HepG2 (cell line): Measurements from ENCODE around the gene COMMD4. TPM values are rescaled to one million over a fixed set of nuclear protein-coding genes. Genes with fewer than 3 reads are reported as not detected.

Experiments
- AHR ChIP-seq: IDR thresholded peaks from 2 replicates; pipeline ENCODE4 v1.6.1; 2018; ENCODE audit warnings: missing genetic modification reagents, missing compliant biosample characterization
- ARHGAP35 ChIP-seq: sonication (generic); formaldehyde crosslinking; IDR thresholded peaks from 2 replicates; pipeline ENCODE4 v1.9.0; 2022; ENCODE audit warnings: mild to moderate bottlenecking, inconsistent platforms, moderate library complexity, missing genetic modification reagents, borderline replicate concordance
- ARNT2 ChIP-seq: sonication (generic); formaldehyde crosslinking; IDR thresholded peaks from 2 replicates; pipeline ENCODE4 v1.8.0; 2022; ENCODE audit warnings: mild to moderate bottlenecking, low read depth, missing genetic modification reagents, moderate library complexity
- BORCS8-MEF2B ChIP-seq: sonication (generic); formaldehyde crosslinking; IDR thresholded peaks from 2 replicates; pipeline ENCODE4 v1.8.0; 2022; ENCODE audit warnings: mild to moderate bottlenecking, missing genetic modification reagents
- IKZF4 ChIP-seq: sonication (generic); formaldehyde crosslinking; IDR thresholded peaks from 2 replicates; pipeline ENCODE4 v1.5.1; 2020; ENCODE audit warnings: borderline replicate concordance, mild to moderate bottlenecking, low read depth, missing genetic modification reagents; ENCODE audit errors: not compliant biosample characterization
- KDM3A ChIP-seq: IDR thresholded peaks from 2 replicates; pipeline ENCODE4 v1.6.1; 2018; ENCODE audit warnings: low read depth, missing compliant biosample characterization
- KMT2B ChIP-seq: IDR thresholded peaks from 2 replicates; pipeline ENCODE4 v1.6.1; 2016; ENCODE audit warnings: missing genetic modification reagents, missing compliant biosample characterization
- MED1 ChIP-seq: sonication (generic); formaldehyde crosslinking; IDR thresholded peaks from 2 replicates; pipeline ENCODE4 v1.4.0; 2020; ENCODE audit warnings: missing genetic modification reagents
- NR1H2 ChIP-seq: sonication (generic); formaldehyde crosslinking; IDR thresholded peaks from 2 replicates; pipeline ENCODE4 v1.8.1; 2022; ENCODE audit warnings: low read depth, missing genetic modification reagents, borderline replicate concordance
- POGZ ChIP-seq: sonication (generic); formaldehyde crosslinking; IDR thresholded peaks from 2 replicates; pipeline ENCODE4 v1.4.0; 2020; ENCODE audit warnings: mild to moderate bottlenecking, missing genetic modification reagents
- REXO4 ChIP-seq: sonication (generic); formaldehyde crosslinking; IDR thresholded peaks from 2 replicates; pipeline ENCODE4 v1.8.0; 2022; ENCODE audit warnings: missing genetic modification reagents, mild to moderate bottlenecking, borderline replicate concordance
- RXRA ChIP-seq: sonication (generic); formaldehyde crosslinking; IDR thresholded peaks from 2 replicates; pipeline ENCODE4 v1.5.1; 2020; ENCODE audit warnings: missing genetic modification reagents
- SALL2 ChIP-seq: sonication (generic); formaldehyde crosslinking; IDR thresholded peaks from 2 replicates; pipeline ENCODE4 v1.8.1; 2023; ENCODE audit warnings: mild to moderate bottlenecking, missing genetic modification reagents, inconsistent platforms
- TEAD2 ChIP-seq: sonication (generic); formaldehyde crosslinking; IDR thresholded peaks from 2 replicates; pipeline ENCODE4 v1.9.0; 2021; ENCODE audit warnings: missing genetic modification reagents
- ZNF136 ChIP-seq: sonication (generic); formaldehyde crosslinking; IDR thresholded peaks from 2 replicates; pipeline ENCODE4 v1.8.1; 2022; ENCODE audit warnings: low read depth, mild to moderate bottlenecking, moderate library complexity, missing genetic modification reagents
- ZNF260 ChIP-seq: sonication (generic); formaldehyde crosslinking; IDR thresholded peaks from 2 replicates; pipeline ENCODE4 v1.4.0; 2020; ENCODE audit warnings: missing genetic modification reagents, low read depth, mild to moderate bottlenecking, borderline replicate concordance
- ZNF460 ChIP-seq: sonication (generic); formaldehyde crosslinking; IDR thresholded peaks from 2 replicates; pipeline ENCODE4 v1.5.1; 2020; ENCODE audit warnings: missing genetic modification reagents, mild to moderate bottlenecking, borderline replicate concordance
- ZNF510 ChIP-seq: sonication (generic); formaldehyde crosslinking; IDR thresholded peaks from 2 replicates; pipeline ENCODE4 v1.4.0; 2020; ENCODE audit warnings: low read depth, mild to moderate bottlenecking, missing genetic modification reagents
- polyA plus RNA-seq, 8 experiments: library from polyadenylated mRNA; depleted of rRNA in 3 of 8; stranded (reverse) in 7 of 8; unstranded in 1 of 8; fragments of >200 nt; fragmentation: Illumina TruSeq in 4 of 8; extraction: Trizol in 4 of 8; gene quantifications; 2 replicates each; pipeline versions ENCODE4 v1.2.1 to v1.2.3, GENCODE V29; 2011 to 2016; ENCODE audit warnings: low read depth in 4 of 8, missing spikeins in 1 of 8, mixed read lengths in 1 of 8; ENCODE audit not compliant: insufficient read depth in 1 of 8
- total RNA-seq, 5 experiments: library from RNA; depleted of rRNA; stranded (reverse); fragments of >200 nt; fragmentation: Illumina TruSeq; extraction: Trizol; gene quantifications; 2 replicates each; pipeline ENCODE4 v1.2.3, GENCODE V29; 2016; ENCODE audit warnings: low read depth in 1 of 5
- TF ChIP-seq, protein P1 (sequence below): sonication (generic); formaldehyde crosslinking; IDR thresholded peaks from 2 replicates; pipeline ENCODE4 v1.5.1; 2020; ENCODE audit warnings: mild to moderate bottlenecking, moderate library complexity, missing genetic modification reagents
- TF ChIP-seq, protein P2 (sequence below): sonication (generic); formaldehyde crosslinking; IDR thresholded peaks from 2 replicates; pipeline ENCODE4 v1.4.0; 2020; ENCODE audit warnings: missing genetic modification reagents, mild to moderate bottlenecking, borderline replicate concordance
- TF ChIP-seq, protein P3 (sequence below): sonication (generic); formaldehyde crosslinking; IDR thresholded peaks from 2 replicates; pipeline ENCODE4 v1.5.1; 2020; ENCODE audit warnings: missing genetic modification reagents, mild to moderate bottlenecking, borderline replicate concordance
- TF ChIP-seq, protein P4 (sequence below): sonication (generic); formaldehyde crosslinking; IDR thresholded peaks from 2 replicates; pipeline ENCODE4 v1.8.0; 2022; ENCODE audit warnings: mild to moderate bottlenecking, missing genetic modification reagents, moderate library complexity
- TF ChIP-seq, protein P5 (sequence below): IDR thresholded peaks from 2 replicates; pipeline ENCODE4 v1.6.1; 2016; ENCODE audit warnings: low read depth, borderline replicate concordance
- TF ChIP-seq, protein P6 (sequence below): sonication (generic); IDR thresholded peaks from 2 replicates; pipeline ENCODE4 v1.6.1; 2016; ENCODE audit warnings: low read depth, borderline replicate concordance

Gene COMMD4
- total and polyA plus RNA-seq, 2 of the 13 experiments (the other 11 are each of a cell fraction or from before 2014, with no cell fraction given): 45.8 to 89.9 TPM

DNA sequence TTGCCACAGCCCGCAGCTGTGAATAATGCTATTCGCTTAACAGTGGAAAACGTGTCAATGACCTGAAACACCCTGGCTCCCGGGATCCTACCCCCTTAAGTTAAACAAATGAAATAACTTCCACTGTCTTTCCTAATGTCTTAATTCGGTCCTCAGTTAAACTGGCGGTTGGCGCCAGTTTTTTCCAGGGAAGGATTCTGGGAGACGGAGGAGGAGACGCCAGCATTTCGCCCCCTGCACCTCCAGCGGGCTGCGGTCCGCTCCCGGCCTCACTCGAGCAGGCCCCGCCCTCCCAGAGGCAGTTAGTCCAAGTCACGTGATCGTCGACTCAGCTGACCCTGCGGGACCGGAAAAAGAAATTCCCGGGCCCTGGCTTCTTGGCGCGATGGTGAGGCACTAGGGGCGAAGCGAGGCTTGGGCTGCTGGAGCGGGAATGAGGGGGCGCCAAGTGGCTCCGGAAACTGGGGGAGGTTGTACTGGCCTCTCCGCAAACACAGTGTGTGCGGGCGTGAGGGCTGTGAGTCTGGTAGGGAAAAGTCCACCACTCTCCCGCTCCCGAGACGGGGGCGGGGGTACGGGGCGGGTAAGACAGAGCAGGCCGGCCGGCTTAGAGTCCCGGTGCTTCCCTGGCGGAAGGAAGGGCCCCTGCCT lies at the start of gene COMMD4 (continued):
- TF ChIP-seq NR1H2 (CRISPR knock-in tag) (no peak), ARNT2 (CRISPR knock-in tag) (peak; percentile 80), REXO4 (CRISPR knock-in tag) (0 out of 2 replicates have a peak, but pooled peaks have one; percentile 41), ZNF136 (no peak), KMT2B (CRISPR knock-in tag) (peak; percentile 92), ARHGAP35 (CRISPR knock-in tag) (0 out of 2 replicates have a peak, but pooled peaks have one; percentile 49), AHR (peak; percentile 30; the same call in 1 of the 2 replicates), RXRA (peak; percentile 82), KDM3A (CRISPR knock-in tag) (peak; percentile 92), MED1 (CRISPR knock-in tag) (peak; percentile 57), TEAD2 (no peak), ZNF460 (CRISPR knock-in tag) (no peak), ZNF510 (CRISPR knock-in tag) (peak; percentile 65; the same call in 1 of the 2 replicates), SALL2 (CRISPR knock-in tag) (peak; percentile 55; the same call in 1 of the 2 replicates), POGZ (CRISPR knock-in tag) (peak; percentile 73), IKZF4 (CRISPR knock-in tag) (peak; percentile 38), BORCS8-MEF2B (peak; percentile 72; the same call in 1 of the 2 replicates), ZNF260 (CRISPR knock-in tag) (no peak)
- TF ChIP-seq, protein P1, sequence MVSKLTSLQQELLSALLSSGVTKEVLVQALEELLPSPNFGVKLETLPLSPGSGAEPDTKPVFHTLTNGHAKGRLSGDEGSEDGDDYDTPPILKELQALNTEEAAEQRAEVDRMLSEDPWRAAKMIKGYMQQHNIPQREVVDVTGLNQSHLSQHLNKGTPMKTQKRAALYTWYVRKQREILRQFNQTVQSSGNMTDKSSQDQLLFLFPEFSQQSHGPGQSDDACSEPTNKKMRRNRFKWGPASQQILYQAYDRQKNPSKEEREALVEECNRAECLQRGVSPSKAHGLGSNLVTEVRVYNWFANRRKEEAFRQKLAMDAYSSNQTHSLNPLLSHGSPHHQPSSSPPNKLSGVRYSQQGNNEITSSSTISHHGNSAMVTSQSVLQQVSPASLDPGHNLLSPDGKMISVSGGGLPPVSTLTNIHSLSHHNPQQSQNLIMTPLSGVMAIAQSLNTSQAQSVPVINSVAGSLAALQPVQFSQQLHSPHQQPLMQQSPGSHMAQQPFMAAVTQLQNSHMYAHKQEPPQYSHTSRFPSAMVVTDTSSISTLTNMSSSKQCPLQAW (CRISPR knock-in tag): peak; percentile 91; the same call in 1 of the 2 replicates
- TF ChIP-seq, protein P2, sequence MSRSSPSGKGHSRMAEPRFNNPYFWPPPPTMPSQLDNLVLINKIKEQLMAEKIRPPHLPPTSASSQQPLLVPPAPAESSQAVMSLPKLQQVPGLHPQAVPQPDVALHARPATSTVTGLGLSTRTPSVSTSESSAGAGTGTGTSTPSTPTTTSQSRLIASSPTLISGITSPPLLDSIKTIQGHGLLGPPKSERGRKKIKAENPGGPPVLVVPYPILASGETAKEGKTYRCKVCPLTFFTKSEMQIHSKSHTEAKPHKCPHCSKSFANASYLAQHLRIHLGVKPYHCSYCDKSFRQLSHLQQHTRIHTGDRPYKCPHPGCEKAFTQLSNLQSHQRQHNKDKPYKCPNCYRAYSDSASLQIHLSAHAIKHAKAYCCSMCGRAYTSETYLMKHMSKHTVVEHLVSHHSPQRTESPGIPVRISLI (CRISPR knock-in tag): peak; percentile 52; the same call in 1 of the 2 replicates
- TF ChIP-seq, protein P3, sequence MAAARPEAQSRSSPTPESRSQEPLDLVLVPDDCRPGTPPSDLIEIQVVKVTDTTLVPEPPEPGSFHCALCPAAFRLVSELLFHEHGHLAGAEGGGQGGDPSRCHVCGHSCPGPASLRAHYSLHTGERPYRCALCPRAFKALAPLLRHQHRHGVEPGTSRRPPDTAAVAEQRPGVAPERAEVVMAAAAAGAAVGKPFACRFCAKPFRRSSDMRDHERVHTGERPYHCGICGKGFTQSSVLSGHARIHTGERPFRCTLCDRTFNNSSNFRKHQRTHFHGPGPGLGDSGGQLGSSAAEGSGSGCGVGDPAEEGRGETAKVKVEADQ (CRISPR knock-in tag): peak; percentile 68; the same call in 1 of the 2 replicates
- TF ChIP-seq, protein P4, sequence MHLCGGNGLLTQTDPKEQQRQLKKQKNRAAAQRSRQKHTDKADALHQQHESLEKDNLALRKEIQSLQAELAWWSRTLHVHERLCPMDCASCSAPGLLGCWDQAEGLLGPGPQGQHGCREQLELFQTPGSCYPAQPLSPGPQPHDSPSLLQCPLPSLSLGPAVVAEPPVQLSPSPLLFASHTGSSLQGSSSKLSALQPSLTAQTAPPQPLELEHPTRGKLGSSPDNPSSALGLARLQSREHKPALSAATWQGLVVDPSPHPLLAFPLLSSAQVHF: 0 out of 2 replicates have a peak, but pooled peaks have one; percentile 27
- TF ChIP-seq, protein P5, sequence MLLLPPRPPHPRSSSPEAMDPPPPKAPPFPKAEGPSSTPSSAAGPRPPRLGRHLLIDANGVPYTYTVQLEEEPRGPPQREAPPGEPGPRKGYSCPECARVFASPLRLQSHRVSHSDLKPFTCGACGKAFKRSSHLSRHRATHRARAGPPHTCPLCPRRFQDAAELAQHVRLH (CRISPR knock-in tag): peak; percentile 87; the same call in 1 of the 2 replicates
- TF ChIP-seq, protein P6, sequence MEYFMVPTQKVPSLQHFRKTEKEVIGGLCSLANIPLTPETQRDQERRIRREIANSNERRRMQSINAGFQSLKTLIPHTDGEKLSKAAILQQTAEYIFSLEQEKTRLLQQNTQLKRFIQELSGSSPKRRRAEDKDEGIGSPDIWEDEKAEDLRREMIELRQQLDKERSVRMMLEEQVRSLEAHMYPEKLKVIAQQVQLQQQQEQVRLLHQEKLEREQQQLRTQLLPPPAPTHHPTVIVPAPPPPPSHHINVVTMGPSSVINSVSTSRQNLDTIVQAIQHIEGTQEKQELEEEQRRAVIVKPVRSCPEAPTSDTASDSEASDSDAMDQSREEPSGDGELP: peak; percentile 60; the same call in 1 of the 2 replicates
